Activated T-helper 17 cell treated with anti-CD3 and anti-CD28 coated beads, Interleukin-2, amount 50 U/mL, for 72 hours (primary cell): ENCODE data around the gene AKNA. TPM values are rescaled to one million over a fixed set of nuclear protein-coding genes. Genes with fewer than 3 reads are reported as not detected.
A peak's percentile ranks its signal among the peaks of the same experiment; 100 is the strongest.
"Not testable (repeated sequence)": the region's sequence is repeated elsewhere in the genome, so short reads cannot be mapped to it uniquely, and the experiment has no call there.

Source experiments
- ATAC-seq: fragments of 150-1000 bp; cut with Tn5 transposase; replicated peaks from 2 replicates; pipeline ENCODE4 v1.10.0; 2021; ENCODE audit warnings: mild to moderate bottlenecking, moderate library complexity
- H3K27ac Mint-ChIP-seq: one replicate; pipeline ENCODE4 v1.8.0; 2022; ENCODE audit warnings: mixed read lengths
- H3K27me3 Mint-ChIP-seq: one replicate; pipeline ENCODE4 v1.8.0; 2022; ENCODE audit warnings: mixed read lengths
- H3K36me3 Mint-ChIP-seq: one replicate; pipeline ENCODE4 v1.8.0; 2022; ENCODE audit warnings: low read depth, mild to moderate bottlenecking, mixed read lengths
- H3K4me1 Mint-ChIP-seq: one replicate; pipeline ENCODE4 v1.8.0; 2022; ENCODE audit warnings: mixed read lengths
- H3K4me3 Mint-ChIP-seq: one replicate; pipeline ENCODE4 v1.8.0; 2022; ENCODE audit warnings: mild to moderate bottlenecking, mixed read lengths
- H3K9me3 Mint-ChIP-seq: one replicate; pipeline ENCODE4 v1.8.0; 2022; ENCODE audit warnings: mixed read lengths
- total RNA-seq, 2 donors: library from RNA; stranded (reverse); gene quantifications; one replicate each; pipeline ENCODE4 v1.2.3, GENCODE V29; 2022

Gene AKNA
- total RNA-seq, 2 donors from 2014 or later: 169 to 184 TPM

- H3K9me3 Mint-ChIP-seq: no peaks in the 10 kb centered on the region
- H3K4me3 Mint-ChIP-seq: no peak overlapping the region
- peaks cover 14% of the 10 kb centered on the region for H3K36me3 Mint-ChIP-seq
- no peaks in the 10 kb centered on the region for H3K27me3 Mint-ChIP-seq
- H3K27ac Mint-ChIP-seq: peak overlapping the region; percentile 38
- ATAC-seq: no peak
- H3K4me1 Mint-ChIP-seq: no peaks in the 10 kb centered on the region
Observed at GRCh38 chr9:114330636-114331035, 57.1 kb downstream of the AKNA start.

- not testable (repeated sequence) for H3K36me3 Mint-ChIP-seq, H3K9me3 Mint-ChIP-seq, H3K4me3 Mint-ChIP-seq, ATAC-seq, H3K4me1 Mint-ChIP-seq, H3K27me3 Mint-ChIP-seq
- H3K27ac Mint-ChIP-seq: peak within 1 kb of the TSS; percentile 38
Observed at GRCh38 chr9:114329625-114330022, 58.2 kb downstream of the AKNA start, which contains the start of gene ORM2. Gene ORM2, plus strand, starts transcription at chr9:114329869. Its CDS starts 36 bp downstream, at chr9:114329905.

GRCh38 chr9:114328937-114329624, 58.7 kb downstream of the AKNA start:
- H3K4me3 Mint-ChIP-seq, H3K27me3 Mint-ChIP-seq, ATAC-seq, H3K36me3 Mint-ChIP-seq, H3K27ac Mint-ChIP-seq, H3K9me3 Mint-ChIP-seq, H3K4me1 Mint-ChIP-seq: not testable (repeated sequence)

GRCh38 chr9:114328357-114328820, 59.4 kb downstream of the AKNA start:
- H3K9me3 Mint-ChIP-seq, H3K27me3 Mint-ChIP-seq, H3K4me3 Mint-ChIP-seq, H3K27ac Mint-ChIP-seq, H3K36me3 Mint-ChIP-seq, H3K4me1 Mint-ChIP-seq, ATAC-seq: not testable (repeated sequence)

GRCh38 chr9:114327749-114328148, 60.0 kb downstream of the AKNA start:
- no peak for ATAC-seq
- no peak overlapping the region for H3K27ac Mint-ChIP-seq
- no peaks in the 10 kb centered on the region for H3K4me1 Mint-ChIP-seq
- no peaks in the 10 kb centered on the region for H3K27me3 Mint-ChIP-seq
- H3K36me3 Mint-ChIP-seq: no peaks in the 10 kb centered on the region
- H3K4me3 Mint-ChIP-seq: no peak overlapping the region
- H3K9me3 Mint-ChIP-seq: no peaks in the 10 kb centered on the region

- ATAC-seq, H3K4me1 Mint-ChIP-seq, H3K27me3 Mint-ChIP-seq: not testable (repeated sequence)
Observed at GRCh38 chr9:114325684-114326254, 62.0 kb downstream of the AKNA start.

GRCh38 chr9:114324965-114325364, 62.8 kb downstream of the AKNA start:
- H3K36me3 Mint-ChIP-seq, ATAC-seq, H3K9me3 Mint-ChIP-seq, H3K4me3 Mint-ChIP-seq, H3K27ac Mint-ChIP-seq, H3K4me1 Mint-ChIP-seq, H3K27me3 Mint-ChIP-seq: not testable (repeated sequence)

More at GRCh38 chr9:114325684-114326254, 62.0 kb downstream of the AKNA start:
- not testable (repeated sequence) for H3K36me3 Mint-ChIP-seq, H3K27ac Mint-ChIP-seq, H3K4me3 Mint-ChIP-seq, H3K9me3 Mint-ChIP-seq

- Mint-ChIP-seq H3K9me3 (no peaks in the 10 kb centered on the region), H3K27ac (no peak overlapping the region), H3K36me3 (no peaks in the 10 kb centered on the region), H3K4me1 (peaks cover 8% of the 10 kb centered on the region), H3K27me3 (peaks cover 3% of the 10 kb centered on the region), H3K4me3 (no peak overlapping the region)
- ATAC-seq: no peak
Observed at GRCh38 chr9:114324492-114324891, 63.3 kb downstream of the AKNA start.

GRCh38 chr9:114323849-114324248, 63.9 kb downstream of the AKNA start:
- not testable (repeated sequence) for H3K4me1 Mint-ChIP-seq, H3K9me3 Mint-ChIP-seq, ATAC-seq, H3K27me3 Mint-ChIP-seq, H3K36me3 Mint-ChIP-seq, H3K4me3 Mint-ChIP-seq, H3K27ac Mint-ChIP-seq

GRCh38 chr9:114322831-114323531, 64.8 kb downstream of the AKNA start, which contains the start of gene ORM1:
Gene ORM1, plus strand, starts transcription at chr9:114323098. Its CDS starts 36 bp downstream, at chr9:114323134.
- Mint-ChIP-seq H3K4me3 (peak within 1 kb of the TSS; percentile 40), H3K27me3 (peaks cover 12% of the 10 kb centered on the region), H3K27ac (peak within 1 kb of the TSS; percentile 77)
- H3K9me3 Mint-ChIP-seq, ATAC-seq, H3K4me1 Mint-ChIP-seq, H3K36me3 Mint-ChIP-seq: not testable (repeated sequence)

- H3K9me3 Mint-ChIP-seq, H3K36me3 Mint-ChIP-seq, H3K4me1 Mint-ChIP-seq: not testable (repeated sequence)
- H3K27me3 Mint-ChIP-seq: peaks cover 12% of the 10 kb centered on the region
- H3K27ac Mint-ChIP-seq: peak overlapping the region; percentile 77
- peak overlapping the region; percentile 40 for H3K4me3 Mint-ChIP-seq
- ATAC-seq: peak; percentile 60
Observed at GRCh38 chr9:114322160-114322818, 65.5 kb downstream of the AKNA start.

- peaks cover 12% of the 10 kb centered on the region for H3K27me3 Mint-ChIP-seq
- H3K4me1 Mint-ChIP-seq: peaks cover 8% of the 10 kb centered on the region
- peak overlapping the region; percentile 77 for H3K27ac Mint-ChIP-seq
- H3K9me3 Mint-ChIP-seq: no peaks in the 10 kb centered on the region
- H3K4me3 Mint-ChIP-seq: peak overlapping the region; percentile 40
- ATAC-seq: peak; percentile 85
- H3K36me3 Mint-ChIP-seq: no peaks in the 10 kb centered on the region
Observed at GRCh38 chr9:114321759-114322158, 66.0 kb downstream of the AKNA start.

GRCh38 chr9:114320710-114321109, 67.1 kb downstream of the AKNA start:
- H3K9me3 Mint-ChIP-seq, H3K36me3 Mint-ChIP-seq, H3K4me1 Mint-ChIP-seq, H3K4me3 Mint-ChIP-seq, H3K27ac Mint-ChIP-seq: not testable (repeated sequence)
- peaks cover 12% of the 10 kb centered on the region for H3K27me3 Mint-ChIP-seq
- peak; percentile 69 for ATAC-seq

- Mint-ChIP-seq H3K36me3 (no peaks in the 10 kb centered on the region), H3K4me3 (no peak overlapping the region), H3K4me1 (peaks cover 8% of the 10 kb centered on the region), H3K27ac (no peak overlapping the region), H3K9me3 (no peaks in the 10 kb centered on the region), H3K27me3 (peaks cover 12% of the 10 kb centered on the region)
- ATAC-seq: no peak
Observed at GRCh38 chr9:114319147-114319546, 68.6 kb downstream of the AKNA start.
